ENCODE measurements around the gene NLRC5. TPM values are rescaled to one million over a fixed set of nuclear protein-coding genes. Genes with fewer than 3 reads are reported as not detected.

The NLRC5 gene
- total RNA-seq, 6 experiments from 2014 or later = 18.2 to 26.2 (median 21.7) TPM

GRCh38 chr16:57123216-57123973 is 134.0 kb downstream of the NLRC5 start:
- no peaks in the 10 kb centered on the region for H3K9me3 Mint-ChIP-seq
- peaks cover 10% of the 10 kb centered on the region for H3K4me1 Mint-ChIP-seq (ENCODE audit: low read depth)
- no peak overlapping the region for H3K4me3 Mint-ChIP-seq
- 0 out of 2 replicates have a peak, but pooled peaks cover 9% of the 10 kb centered on the region for H3K36me3 Mint-ChIP-seq (ENCODE audit: low read depth)
- H3K27ac Mint-ChIP-seq = no peak overlapping the region; the same call in 1 of the 2 replicates
- DNase-seq = no peak
- no peaks in the 10 kb centered on the region; the same call in 1 of the 2 replicates for H3K27me3 Mint-ChIP-seq (ENCODE audit: insufficient read depth)
- no peak for TF ChIP-seq CTCF (IDR thresholded peaks at IDR 0.05)

GRCh38 chr16:57123974-57124674 is 134.8 kb downstream of the NLRC5 start:
- no peak for DNase-seq
- Mint-ChIP-seq H3K4me3 (no peak overlapping the region), H3K36me3 (ENCODE audit: low read depth) (0 out of 2 replicates have a peak, but pooled peaks cover 9% of the 10 kb centered on the region), H3K4me1 (ENCODE audit: low read depth) (peaks cover 6% of the 10 kb centered on the region; the same call in 1 of the 2 replicates), H3K27ac (no peak overlapping the region; the same call in 1 of the 2 replicates), H3K9me3 (no peaks in the 10 kb centered on the region), H3K27me3 (ENCODE audit: insufficient read depth) (no peaks in the 10 kb centered on the region; the same call in 1 of the 2 replicates)
- no peak for TF ChIP-seq CTCF (IDR thresholded peaks at IDR 0.05)

DNA sequence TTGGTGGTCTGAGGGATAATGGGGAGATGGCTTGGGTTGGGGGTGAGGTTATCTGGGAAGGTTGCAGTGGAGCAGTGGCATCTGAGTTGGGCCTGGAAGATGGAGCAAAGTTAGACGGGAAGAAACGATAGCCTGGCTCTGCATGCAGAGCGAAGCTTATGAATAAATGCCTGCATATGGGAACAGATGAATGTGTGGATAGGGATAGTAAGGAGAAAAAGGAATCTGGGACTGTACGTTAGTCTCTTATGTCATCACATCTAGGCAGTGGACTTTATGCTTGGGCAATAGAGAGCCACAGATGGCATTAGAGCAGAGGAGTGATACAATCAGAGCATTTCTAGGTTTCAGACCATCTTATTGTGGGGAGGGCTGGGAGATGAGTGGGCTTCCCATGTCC is 136.0 kb downstream of the NLRC5 start:
- H3K9me3 Mint-ChIP-seq = no peaks in the 10 kb centered on the region
- 0 out of 2 replicates have a peak, but pooled peaks cover 9% of the 10 kb centered on the region for H3K36me3 Mint-ChIP-seq (ENCODE audit: low read depth)
- no peak for DNase-seq
- H3K4me1 Mint-ChIP-seq (ENCODE audit: low read depth) = peaks cover 6% of the 10 kb centered on the region; the same call in 1 of the 2 replicates
- no peak overlapping the region for H3K4me3 Mint-ChIP-seq
- H3K27me3 Mint-ChIP-seq (ENCODE audit: insufficient read depth) = no peaks in the 10 kb centered on the region; the same call in 1 of the 2 replicates
- H3K27ac Mint-ChIP-seq = no peak overlapping the region
- TF ChIP-seq CTCF (IDR thresholded peaks at IDR 0.05) = no peak

- no peak overlapping the region for H3K27ac Mint-ChIP-seq
- no peak for TF ChIP-seq CTCF (IDR thresholded peaks at IDR 0.05)
- H3K36me3 Mint-ChIP-seq (ENCODE audit: low read depth) = 0 out of 2 replicates have a peak, but pooled peaks cover 5% of the 10 kb centered on the region
- H3K9me3 Mint-ChIP-seq = no peaks in the 10 kb centered on the region
- no peaks in the 10 kb centered on the region; the same call in 1 of the 2 replicates for H3K27me3 Mint-ChIP-seq (ENCODE audit: insufficient read depth)
- H3K4me3 Mint-ChIP-seq = no peak overlapping the region
- peaks cover 6% of the 10 kb centered on the region; the same call in 1 of the 2 replicates for H3K4me1 Mint-ChIP-seq (ENCODE audit: low read depth)
- no peak for DNase-seq
Observed at GRCh38 chr16:57125969-57126368, 136.6 kb downstream of the NLRC5 start.

DNA sequence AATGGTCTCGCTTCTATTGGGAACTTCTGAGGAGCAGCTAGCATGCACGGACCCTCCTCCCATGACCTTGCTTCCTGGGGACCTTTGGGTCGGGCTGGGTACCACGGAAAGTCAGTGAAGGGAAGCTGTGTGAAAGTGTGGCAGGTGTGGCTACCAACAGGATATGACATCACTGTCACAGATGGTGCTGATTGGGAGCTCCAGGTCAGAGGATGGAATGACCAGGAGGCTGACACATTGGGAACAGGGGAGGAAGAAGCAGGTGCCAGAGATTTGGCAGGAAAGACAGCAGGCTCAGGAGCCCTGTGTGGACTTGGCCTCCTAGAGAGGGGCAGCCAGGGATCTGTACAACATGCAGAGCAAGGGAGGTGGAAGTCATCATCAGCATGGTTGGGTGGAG is 137.1 kb downstream of the NLRC5 start:
- Mint-ChIP-seq H3K27me3 (ENCODE audit: insufficient read depth) (no peaks in the 10 kb centered on the region; the same call in 1 of the 2 replicates), H3K9me3 (no peaks in the 10 kb centered on the region), H3K36me3 (ENCODE audit: low read depth) (0 out of 2 replicates have a peak, but pooled peaks cover under 1% of the 10 kb centered on the region), H3K4me3 (no peak overlapping the region), H3K27ac (no peak overlapping the region), H3K4me1 (ENCODE audit: low read depth) (peaks cover 6% of the 10 kb centered on the region; the same call in 1 of the 2 replicates)
- DNase-seq = no peak
- TF ChIP-seq CTCF (IDR thresholded peaks at IDR 0.05) = no peak

Data from HFFc6 (cell line).